Heart right ventricle (tissue), 16 donors: Measurements from ENCODE around the gene SREBF2. TPM values are rescaled to one million over a fixed set of nuclear protein-coding genes. Genes with fewer than 3 reads are reported as not detected.

ENCODE experiments used
- ATAC-seq, 8 donors: fragments of 200-7000 bp; cut with Tn5 transposase; one replicate each; pipeline ENCODE4 v1.9.1; 2020; ENCODE audit warnings: mild to moderate bottlenecking in 8 of 8, moderate library complexity in 8 of 8, moderate number of reproducible peaks in 1 of 8
- DNase-seq, 2 donors: peaks; one replicate each; pipeline ENCODE4 v3.0.0-alpha.2; 2020
- H3K27ac ChIP-seq, 10 donors: fragments of 200-600 bp; sonication (generic) in 2 of 10; one replicate each; pipeline versions ENCODE4 v1.5.0 to v1.8.0; 2020 to 2022; ENCODE audit warnings: mild to moderate bottlenecking in 3 of 10
- H3K27me3 ChIP-seq, 7 donors: fragments of 200-600 bp; one replicate each; pipeline ENCODE4 v1.8.0; 2021 to 2022; ENCODE audit warnings: mild to moderate bottlenecking in 2 of 7
- H3K36me3 ChIP-seq, 9 donors: fragments of 200-600 bp; sonication (generic) in 1 of 9; one replicate each; pipeline versions ENCODE4 v1.5.0 to v1.8.0; 2020 to 2022; ENCODE audit warnings: mild to moderate bottlenecking in 2 of 9
- H3K4me1 ChIP-seq, 9 donors: fragments of 200-600 bp; sonication (generic) in 1 of 9; one replicate each; pipeline versions ENCODE4 v1.5.0 to v1.8.0; 2020 to 2022; ENCODE audit warnings: mild to moderate bottlenecking in 4 of 9
- H3K4me3 ChIP-seq, 10 donors: fragments of 200-600 bp; sonication (generic) in 2 of 10; one replicate each; pipeline versions ENCODE4 v1.5.0 to v1.8.0; 2020 to 2022; ENCODE audit warnings: mild to moderate bottlenecking in 7 of 10, moderate library complexity in 2 of 10
- H3K9me3 ChIP-seq, 11 donors: fragments of 200-600 bp in 10 of 11; sonication (generic) in 2 of 11; one replicate each; pipeline versions ENCODE4 v1.5.0 to v1.8.0; 2013 to 2022; ENCODE audit warnings: mild to moderate bottlenecking in 2 of 11, control low read depth in 1 of 11, moderate library complexity in 1 of 11
- CTCF ChIP-seq, 9 donors: fragments of 200-600 bp; sonication (generic) in 2 of 9; IDR thresholded peaks; one replicate each; pipeline versions ENCODE4 v1.5.0 to v1.8.0; 2021 to 2022; ENCODE audit warnings: antibody characterized with exemption in 9 of 9, mild to moderate bottlenecking in 5 of 9, moderate library complexity in 1 of 9
- WGBS, 2 donors: extraction: QIAGEN DNeasy Blood & Tissue Kit; methylation state at CpG; one replicate each; pipeline ENCODE4 v1.1.7; 2013; ENCODE audit warnings: inconsistent platforms in 1 of 2; 5-methylcytosine and 5-hydroxymethylcytosine counted together
- intact Hi-C, 10 donors: fragments of 100-400 bp; cut with DNase I; formaldehyde crosslinking; loops; one replicate each; pipeline versions ENCODE4 v1.11.1 to v1.14.2; 2022
- long read RNA-seq, 3 donors: library from polyadenylated mRNA; unstranded; transcript quantifications; one replicate each; pipeline ENCODE4 v2.0.0, GENCODE V29; 2020 to 2021
- polyA plus RNA-seq, 2 donors: library from polyadenylated mRNA; stranded (reverse); fragments of 200-250 nt; gene quantifications; one replicate each; pipeline ENCODE4 v1.2.3, GENCODE V29; 2013
- total RNA-seq, 10 donors: library from RNA; stranded (reverse); fragmentation: NEBNext Ultra II Directional in 3 of 10; extraction: Animal tissue kit (Norgen Biotek cat#: 25700) in 3 of 10; gene quantifications; one replicate each; pipeline versions ENCODE4 v1.2.1 to v1.2.4, GENCODE V29; 2021 to 2023
- donor health status: Arrhythmogenic right ventricular cardiomyopathy.
- donor health status: ischemic (EF 13 %, LVEDD 7.1; RV severe dilation, severe dysfunction).
- donor health status: healthy with polysubstance abuse.
- donor health status: DM: no; HTN: yes; CAD: no.
- donor health status: DM: no; HTN: no; CAD: no.
- donor health status: ischemic (EF 25% LVEDD 6.9; RV normal size, moderate dysfunction).
- donor health status: ischemic (EF 25% LVEDD 5.7; RV mildly dilated, moderate dysfunction).
- donor health status: healthy.
- donor health status: DM: yes; HTN: yes; CAD: no.
- donor health status: Ischemic cardiomyopathy.
- donor health status: ischemic (EF 35%, LVEDD 5.7; RV mildly dilated, moderate dysfunction).
- donor health status: nonischemic (EF 11% LVEDD 7.7; RV severe dilation, severe dysfunction).
- donor health status: DM: yes; HTN: yes; CAD: no.
- donor health status: PGD.
- donor health status: ischemic (EF 29% LVEDD 5.4; RV normal size, mild dysfunction).
- donor health status: nonischemic (EF 23%, LVEDD 6.1; RV moderate dilation, normal function).

The SREBF2 gene
- total RNA-seq (10 to 100 TPM; 57.1 to 94.3 (median 75.8) TPM), polyA plus RNA-seq (10 to 100 TPM; 37.5 to 52.3 TPM)
- long read RNA-seq, donor 1, full-length matches to known transcripts: 14 of 89 reads
- long read RNA-seq, donor 1, partial matches to known transcripts: 70 of 89 reads
- long read RNA-seq, donor 1, other reads (novel, unspliced or antisense): 5 of 89 reads
- long read RNA-seq, donor 2, full-length matches to known transcripts: 20 of 85 reads
- long read RNA-seq, donor 2, partial matches to known transcripts: 60 of 85 reads
- long read RNA-seq, donor 2, other reads (novel, unspliced or antisense): 5 of 85 reads
- long read RNA-seq, donor 3, full-length matches to known transcripts: 27 of 132 reads
- long read RNA-seq, donor 3, partial matches to known transcripts: 57 of 132 reads
- long read RNA-seq, donor 3, other reads (novel, unspliced or antisense): 48 of 132 reads

GRCh38 chr22:41832553-41833368 is at the start of gene SREBF2:
Gene SREBF2 (plus strand): TSS chr22:41833105. CDS start chr22:41833271, 166 bp downstream.
- peak within 1 kb of the TSS; percentile 82 to 98 (median 94) for H3K27ac ChIP-seq
- peaks cover 0 to 21% (median 0%) of the 10 kb centered on the region in 9 donors for H3K36me3 ChIP-seq
- intact Hi-C loops: loop anchor here in 3 of 10 donors (10.0 kb wide), 2 partner anchors 138 to 242 kb away; partner anchors contain the start of genes NAGA (in 2 of the 3), PHETA2 (in 2 of the 3), SMDT1 (in 2 of the 3) and MEI1 (in 1 of the 3)
- 0 to 1% methylated on average over 67 to 75 of the region's 75 CpGs for WGBS, 2 donors
- ATAC-seq (peak; percentile 96 to 99 (median 98)), DNase-seq (peak; percentile 99 to 100)
- peak within 1 kb of the TSS; percentile 68 to 96 (median 92) for H3K4me3 ChIP-seq
- no peak for TF ChIP-seq CTCF (IDR thresholded peaks at IDR 0.05)
- H3K4me1 ChIP-seq: peaks cover 3 to 37% (median 22%) of the 10 kb centered on the region in 9 donors
- H3K9me3 ChIP-seq: no peaks in the 10 kb centered on the region
- no peaks in the 10 kb centered on the region for H3K27me3 ChIP-seq

GRCh38 chr22:41787331-41787730 is 45.6 kb upstream of the SREBF2 start:
- intact Hi-C loops: no loop called here
- no peak overlapping the region for H3K27ac ChIP-seq
- no peak for ATAC-seq
- 91 to 95% methylated on average over 2 of the region's 2 CpGs for WGBS, 2 donors
- H3K9me3 ChIP-seq: no peaks in the 10 kb centered on the region
- peaks cover 0 to 3% (median 0%) of the 10 kb centered on the region in 9 donors for H3K36me3 ChIP-seq
- DNase-seq: no peak
- no peak overlapping the region for H3K4me3 ChIP-seq
- TF ChIP-seq CTCF (IDR thresholded peaks at IDR 0.05): no peak
- no peaks in the 10 kb centered on the region for H3K27me3 ChIP-seq
- peaks cover 0 to 7% (median 0%) of the 10 kb centered on the region in 9 donors for H3K4me1 ChIP-seq

- Histone ChIP-seq H3K27ac (no peak overlapping the region), H3K4me3 (no peak overlapping the region), H3K36me3 (peaks cover 0 to 10% (median 0%) of the 10 kb centered on the region in 9 donors), H3K27me3 (no peaks in the 10 kb centered on the region), H3K4me1 (peaks cover 0 to 1% (median 0%) of the 10 kb centered on the region in 9 donors), H3K9me3 (no peaks in the 10 kb centered on the region)
- ATAC-seq: no peak
- 93 to 94% methylated on average over 3 of the region's 3 CpGs for WGBS, 2 donors
- DNase-seq: no peak
- intact Hi-C loops: loop anchor here in 1 of 10 donors (10.0 kb wide), 1 partner anchor 99 kb away; the partner anchor contains the start of gene MEI1
- no peak for TF ChIP-seq CTCF (IDR thresholded peaks at IDR 0.05)
These were observed 39.0 kb upstream of the SREBF2 start for GRCh38 chr22:41793871-41794270.

- no peak for TF ChIP-seq CTCF (IDR thresholded peaks at IDR 0.05)
- ATAC-seq: no peak
- Histone ChIP-seq H3K4me1 (peaks cover 6 to 31% (median 22%) of the 10 kb centered on the region in 9 donors), H3K9me3 (no peaks in the 10 kb centered on the region), H3K27ac (peak overlapping the region in 1 of 10 donors; percentile 93), H3K27me3 (no peaks in the 10 kb centered on the region), H3K36me3 (peaks cover 0 to 6% (median 0%) of the 10 kb centered on the region in 9 donors), H3K4me3 (no peak overlapping the region)
- intact Hi-C loops: loop anchor here in 2 of 10 donors (5.0 to 10.0 kb wide), 2 partner anchors 51 to 104 kb away; partner anchors contain the start of gene MEI1 (in 1 of the 2)
- WGBS, 2 donors: 96 to 100% methylated on average over 2 of the region's 2 CpGs
- no peak for DNase-seq
These were observed 34.2 kb upstream of the SREBF2 start for GRCh38 chr22:41798736-41799135.
